ENCODE results near the gene PLXNA4.

- TF ChIP-seq EZH2 (IDR thresholded peaks at IDR 0.05; ENCODE audit: low read depth) (no peak), CTCF (conservative IDR thresholded peaks at IDR 0.05) (no peak)
Observed at GRCh38 chr7:132455378-132455777, 120.9 kb downstream of the PLXNA4 start.

All from PC-9 (cell line).